Astrocyte (in vitro differentiated cells and primary cell): ENCODE data around the gene LRRC47.

ENCODE experiments used
- EZH2 ChIP-seq: IDR thresholded peaks from 2 replicates; pipeline ENCODE4 v1.6.1; 2012; ENCODE audit warnings: mild to moderate bottlenecking, low read length, inconsistent platforms; ENCODE audit not compliant: insufficient read depth
- TF ChIP-seq, protein P1 (sequence below): IDR thresholded peaks from 2 replicates; pipeline ENCODE4 v1.5.1; 2011; ENCODE audit warnings: low read depth, mild to moderate bottlenecking, inconsistent platforms, low read length, moderate library complexity; ENCODE audit not compliant: insufficient read depth

DNA sequence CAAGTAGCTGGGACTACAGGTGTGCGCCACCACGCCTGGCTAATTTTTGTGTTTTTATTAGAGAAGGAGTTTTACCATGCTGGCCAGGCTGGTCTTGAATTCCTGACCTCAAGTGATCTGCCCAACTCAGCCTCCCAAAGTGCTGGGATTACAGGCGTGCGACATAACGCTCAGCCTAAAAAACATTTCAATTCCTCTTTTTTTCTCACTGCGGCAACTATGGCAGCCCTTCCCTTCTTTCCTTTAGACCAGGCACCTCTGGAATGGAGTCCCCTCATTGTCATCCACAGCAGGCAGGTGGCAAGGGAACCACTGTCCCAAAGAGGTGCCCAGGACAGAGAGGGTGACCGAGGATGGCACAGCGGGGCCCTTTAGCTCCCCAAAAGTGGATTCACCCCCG is 46.6 kb upstream of the LRRC47 start:
- TF ChIP-seq, protein P1, sequence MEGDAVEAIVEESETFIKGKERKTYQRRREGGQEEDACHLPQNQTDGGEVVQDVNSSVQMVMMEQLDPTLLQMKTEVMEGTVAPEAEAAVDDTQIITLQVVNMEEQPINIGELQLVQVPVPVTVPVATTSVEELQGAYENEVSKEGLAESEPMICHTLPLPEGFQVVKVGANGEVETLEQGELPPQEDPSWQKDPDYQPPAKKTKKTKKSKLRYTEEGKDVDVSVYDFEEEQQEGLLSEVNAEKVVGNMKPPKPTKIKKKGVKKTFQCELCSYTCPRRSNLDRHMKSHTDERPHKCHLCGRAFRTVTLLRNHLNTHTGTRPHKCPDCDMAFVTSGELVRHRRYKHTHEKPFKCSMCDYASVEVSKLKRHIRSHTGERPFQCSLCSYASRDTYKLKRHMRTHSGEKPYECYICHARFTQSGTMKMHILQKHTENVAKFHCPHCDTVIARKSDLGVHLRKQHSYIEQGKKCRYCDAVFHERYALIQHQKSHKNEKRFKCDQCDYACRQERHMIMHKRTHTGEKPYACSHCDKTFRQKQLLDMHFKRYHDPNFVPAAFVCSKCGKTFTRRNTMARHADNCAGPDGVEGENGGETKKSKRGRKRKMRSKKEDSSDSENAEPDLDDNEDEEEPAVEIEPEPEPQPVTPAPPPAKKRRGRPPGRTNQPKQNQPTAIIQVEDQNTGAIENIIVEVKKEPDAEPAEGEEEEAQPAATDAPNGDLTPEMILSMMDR = no peak
- TF ChIP-seq EZH2 = no peak
